Peyer's patch (tissue), 4 donors: Measurements from ENCODE around the gene TLR3. TPM values are rescaled to one million over a fixed set of nuclear protein-coding genes. Genes with fewer than 3 reads are reported as not detected.

Source experiments
- DNase-seq, 3 donors: peaks; one replicate each; pipeline ENCODE4 v3.0.0-alpha.2; 2017 to 2019
- H3K27ac ChIP-seq, 4 donors: fragments of 200-600 bp; sonication (generic); one replicate each; pipeline ENCODE4 v1.5.1; 2016 to 2019
- H3K27me3 ChIP-seq, 2 donors: fragments of 200-600 bp; sonication (generic); one replicate each; pipeline ENCODE4 v1.5.1; 2019
- H3K36me3 ChIP-seq, 3 donors: fragments of 200-600 bp; sonication (generic); one replicate each; pipeline ENCODE4 v1.5.1; 2016 to 2019
- H3K4me1 ChIP-seq, 4 donors: fragments of 200-600 bp; sonication (generic); one replicate each; pipeline ENCODE4 v1.5.1; 2016 to 2019
- H3K4me3 ChIP-seq, 4 donors: fragments of 200-600 bp; sonication (generic); 1 replicate in 3 of 4; 2 replicates in 1 of 4; pipeline ENCODE4 v1.5.1; 2016 to 2019; ENCODE audit warnings: mild to moderate bottlenecking in 1 of 4
- H3K9me3 ChIP-seq, 4 donors: fragments of 200-600 bp; sonication (generic); one replicate each; pipeline ENCODE4 v1.5.1; 2016 to 2019; ENCODE audit warnings: mild to moderate bottlenecking in 1 of 4
- POLR2A ChIP-seq, 2 donors: fragments of 450-650 bp; IDR thresholded peaks; one replicate each; pipeline ENCODE4 v1.5.1; 2017; ENCODE audit warnings: antibody characterized with exemption in 2 of 2, mild to moderate bottlenecking in 2 of 2, moderate library complexity in 2 of 2
- total RNA-seq, 4 donors: library from RNA; depleted of rRNA; stranded (reverse); fragments of >200 nt; gene quantifications; one replicate each; pipeline ENCODE4 v1.1.0, GENCODE V29; 2016
- TF ChIP-seq, protein P1 (sequence below), 6 experiments: fragments of 450-650 bp in 4 of 6; fragments of 200-600 bp in 2 of 6; sonication (generic) in 1 of 6; IDR thresholded peaks; one replicate each; pipeline ENCODE4 v1.5.1; 2017 to 2019; ENCODE audit warnings: antibody characterized with exemption in 6 of 6, mild to moderate bottlenecking in 3 of 6, moderate library complexity in 1 of 6

The TLR3 gene
- total RNA-seq, 4 donors from 2014 or later: 5.0 to 49.4 (median 12.8) TPM

DNA sequence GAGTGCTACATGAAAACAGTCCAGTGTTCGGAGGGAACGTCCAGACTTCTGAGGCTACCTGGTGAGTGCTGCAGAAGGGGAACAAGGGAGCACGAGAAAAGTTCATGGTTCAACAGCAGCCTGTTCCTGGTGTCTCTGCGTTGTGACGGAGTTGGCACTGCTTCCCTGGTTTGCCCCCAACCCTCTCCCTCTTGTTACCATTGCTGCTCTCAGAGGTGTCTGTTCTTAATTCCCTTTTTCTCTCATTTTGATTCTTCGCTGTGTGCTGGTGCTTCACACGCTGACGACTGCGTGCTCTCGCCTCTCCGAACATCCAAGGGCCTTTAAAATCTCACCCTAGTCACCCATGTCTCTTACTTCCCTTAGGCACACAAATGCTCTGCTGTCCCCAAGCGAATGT lies 34.0 kb downstream of the TLR3 start:
- H3K27me3 ChIP-seq: no peaks in the 10 kb centered on the region
- TF ChIP-seq, protein P1, sequence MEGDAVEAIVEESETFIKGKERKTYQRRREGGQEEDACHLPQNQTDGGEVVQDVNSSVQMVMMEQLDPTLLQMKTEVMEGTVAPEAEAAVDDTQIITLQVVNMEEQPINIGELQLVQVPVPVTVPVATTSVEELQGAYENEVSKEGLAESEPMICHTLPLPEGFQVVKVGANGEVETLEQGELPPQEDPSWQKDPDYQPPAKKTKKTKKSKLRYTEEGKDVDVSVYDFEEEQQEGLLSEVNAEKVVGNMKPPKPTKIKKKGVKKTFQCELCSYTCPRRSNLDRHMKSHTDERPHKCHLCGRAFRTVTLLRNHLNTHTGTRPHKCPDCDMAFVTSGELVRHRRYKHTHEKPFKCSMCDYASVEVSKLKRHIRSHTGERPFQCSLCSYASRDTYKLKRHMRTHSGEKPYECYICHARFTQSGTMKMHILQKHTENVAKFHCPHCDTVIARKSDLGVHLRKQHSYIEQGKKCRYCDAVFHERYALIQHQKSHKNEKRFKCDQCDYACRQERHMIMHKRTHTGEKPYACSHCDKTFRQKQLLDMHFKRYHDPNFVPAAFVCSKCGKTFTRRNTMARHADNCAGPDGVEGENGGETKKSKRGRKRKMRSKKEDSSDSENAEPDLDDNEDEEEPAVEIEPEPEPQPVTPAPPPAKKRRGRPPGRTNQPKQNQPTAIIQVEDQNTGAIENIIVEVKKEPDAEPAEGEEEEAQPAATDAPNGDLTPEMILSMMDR (IDR thresholded peaks at IDR 0.05): no peak
- TF ChIP-seq POLR2A (IDR thresholded peaks at IDR 0.05): no peak
- H3K27ac ChIP-seq: no peak overlapping the region
- peaks cover 0 to 4% (median 0%) of the 10 kb centered on the region in 4 donors for H3K4me1 ChIP-seq
- no peak for DNase-seq
- H3K36me3 ChIP-seq: no peaks in the 10 kb centered on the region
- no peaks in the 10 kb centered on the region for H3K9me3 ChIP-seq
- H3K4me3 ChIP-seq: no peak overlapping the region

DNA sequence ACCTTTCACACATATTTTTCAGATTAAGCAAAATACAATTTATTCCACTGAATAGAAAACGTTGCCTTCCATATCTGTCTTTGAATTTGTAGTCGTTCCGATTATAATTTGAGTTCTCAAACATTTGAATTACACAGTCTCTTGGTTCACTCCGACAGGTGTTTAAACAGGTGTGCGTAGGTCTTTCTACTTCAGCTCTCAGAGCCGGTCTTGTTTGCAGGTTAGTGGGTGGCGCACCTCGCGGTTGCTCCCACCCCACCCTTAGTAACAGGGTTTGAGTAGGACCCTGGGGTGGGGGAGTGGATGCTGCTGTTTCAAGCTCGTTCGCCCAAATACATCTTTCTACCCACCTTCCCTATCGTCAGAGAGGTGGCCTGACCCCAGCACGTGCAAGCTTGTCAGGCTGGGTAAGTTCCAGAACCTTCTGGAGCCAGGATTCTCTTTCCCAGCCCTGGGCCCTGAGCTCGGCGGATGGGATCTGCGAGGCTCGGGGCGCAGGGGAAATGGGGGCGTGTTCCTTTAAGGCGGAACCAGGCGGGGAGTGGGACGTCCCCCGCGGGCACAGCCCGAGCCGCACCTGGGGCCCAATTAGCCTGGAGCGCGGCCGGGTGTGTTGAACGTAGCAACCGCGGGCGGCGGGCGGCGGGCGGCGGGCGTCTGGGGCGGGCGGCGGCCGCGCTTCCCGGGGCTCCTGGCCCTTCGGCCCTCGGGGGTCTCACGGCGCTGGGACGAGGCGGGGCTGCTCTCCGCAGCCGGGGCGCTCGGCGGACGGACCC lies 35.3 kb downstream of the TLR3 start, which contains the start of gene FAM149A:
Gene FAM149A (plus strand): TSS at position 591 of the 776 bp plus-strand sequence.
- TF ChIP-seq, protein P1 (IDR thresholded peaks at IDR 0.05): no peak
- TF ChIP-seq POLR2A (IDR thresholded peaks at IDR 0.05): peak; percentile 52 to 56
- peaks cover 0 to 4% (median 0%) of the 10 kb centered on the region in 4 donors for H3K4me1 ChIP-seq
- no peaks in the 10 kb centered on the region for H3K27me3 ChIP-seq
- no peaks in the 10 kb centered on the region for H3K36me3 ChIP-seq
- H3K4me3 ChIP-seq: peak within 1 kb of the TSS; percentile 44 to 81 (median 60)
- H3K9me3 ChIP-seq: no peaks in the 10 kb centered on the region
- peak; percentile 38 to 87 (median 87) for DNase-seq
- peak within 1 kb of the TSS; percentile 60 to 82 (median 64) for H3K27ac ChIP-seq

DNA sequence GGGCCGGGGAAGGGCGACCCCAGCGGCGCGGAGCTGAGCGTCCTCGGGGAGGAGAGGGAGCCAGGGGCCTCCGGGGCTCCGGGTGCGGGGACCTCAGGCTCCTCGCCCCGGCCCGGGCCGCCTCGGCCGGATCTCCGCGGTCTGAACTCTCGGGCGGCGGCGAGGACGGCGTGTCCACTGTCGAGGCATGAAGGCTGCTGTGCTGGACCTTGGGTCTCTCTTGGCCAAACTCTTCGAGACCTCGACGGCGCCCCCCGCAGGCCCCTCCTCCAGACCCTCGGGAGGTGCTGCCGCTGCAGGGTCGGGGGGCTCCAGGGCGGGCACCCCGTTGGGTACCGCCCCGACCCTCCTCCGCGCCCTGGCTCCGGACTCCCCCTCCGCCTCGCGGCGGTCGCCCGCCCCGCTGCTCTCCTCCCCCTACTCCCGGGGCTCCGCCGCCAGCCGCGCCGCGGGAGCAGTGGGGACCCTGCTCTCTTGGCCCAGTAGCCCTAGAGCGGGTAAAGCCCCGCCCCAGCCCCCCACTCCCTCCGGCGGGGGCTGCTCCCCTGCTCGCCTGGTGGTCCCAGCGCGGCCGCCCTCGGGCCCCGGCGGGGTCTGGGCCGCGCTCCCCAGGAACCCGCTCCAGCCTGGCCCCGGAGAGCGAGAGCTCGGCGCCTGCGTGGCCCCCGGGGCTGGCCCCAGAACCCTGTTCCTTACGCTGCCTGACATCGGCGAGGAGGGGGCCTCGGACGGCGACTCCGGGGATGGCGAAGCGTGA lies 36.1 kb downstream of the TLR3 start:
- DNase-seq: peak in 2 of 3 donors; percentile 51 to 58
- H3K4me1 ChIP-seq: peaks cover 0 to 4% (median 0%) of the 10 kb centered on the region in 4 donors
- no peaks in the 10 kb centered on the region for H3K27me3 ChIP-seq
- peak overlapping the region; percentile 44 to 81 (median 60) for H3K4me3 ChIP-seq
- TF ChIP-seq POLR2A (IDR thresholded peaks at IDR 0.05): no peak
- TF ChIP-seq, protein P1 (IDR thresholded peaks at IDR 0.05): no peak
- H3K27ac ChIP-seq: peak overlapping the region; percentile 60 to 82 (median 64)
- no peaks in the 10 kb centered on the region for H3K9me3 ChIP-seq
- no peaks in the 10 kb centered on the region for H3K36me3 ChIP-seq

DNA sequence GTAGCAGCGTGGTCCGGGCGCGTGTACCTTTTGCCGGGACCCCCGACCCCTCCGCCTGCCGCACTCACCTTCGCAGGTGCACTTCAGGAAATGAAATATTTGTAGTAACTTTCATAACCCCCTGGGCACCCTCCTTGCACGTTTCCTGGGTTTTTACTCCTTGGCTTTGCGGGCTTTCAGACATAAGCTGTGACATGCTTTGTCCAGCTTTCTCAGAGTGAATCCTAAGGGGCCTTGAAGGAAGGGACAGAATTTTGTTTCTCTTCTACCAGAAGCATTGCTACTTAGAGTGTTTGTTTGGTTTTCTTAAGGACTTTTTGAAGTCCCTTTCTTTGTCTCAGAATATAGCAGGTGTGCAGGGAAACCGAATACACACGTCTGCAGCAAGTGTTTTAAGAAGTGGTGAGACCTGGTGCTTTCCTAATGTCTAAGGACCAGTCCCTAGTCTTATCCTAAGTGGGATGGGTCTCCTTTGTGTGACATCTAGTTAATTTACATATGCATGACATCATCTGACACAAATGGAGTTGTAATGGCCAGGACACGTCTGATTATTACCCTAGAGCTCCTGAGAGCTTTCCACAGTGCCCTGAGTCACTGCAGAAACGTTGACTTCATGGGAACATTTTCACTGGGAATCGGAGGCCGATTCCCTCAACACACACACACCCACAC lies 36.8 kb downstream of the TLR3 start:
- peak in 1 of 3 donors; percentile 54 for DNase-seq
- peak overlapping the region; percentile 18 to 82 (median 63) for H3K27ac ChIP-seq
- H3K36me3 ChIP-seq: no peaks in the 10 kb centered on the region
- no peaks in the 10 kb centered on the region for H3K9me3 ChIP-seq
- H3K4me1 ChIP-seq: peaks cover 0 to 4% (median 0%) of the 10 kb centered on the region in 4 donors
- H3K27me3 ChIP-seq: no peaks in the 10 kb centered on the region
- H3K4me3 ChIP-seq: peak overlapping the region; percentile 44 to 81 (median 60)
- TF ChIP-seq, protein P1 (IDR thresholded peaks at IDR 0.05): no peak
- peak in 1 of 2 donors; percentile 51 for TF ChIP-seq POLR2A (IDR thresholded peaks at IDR 0.05)

DNA sequence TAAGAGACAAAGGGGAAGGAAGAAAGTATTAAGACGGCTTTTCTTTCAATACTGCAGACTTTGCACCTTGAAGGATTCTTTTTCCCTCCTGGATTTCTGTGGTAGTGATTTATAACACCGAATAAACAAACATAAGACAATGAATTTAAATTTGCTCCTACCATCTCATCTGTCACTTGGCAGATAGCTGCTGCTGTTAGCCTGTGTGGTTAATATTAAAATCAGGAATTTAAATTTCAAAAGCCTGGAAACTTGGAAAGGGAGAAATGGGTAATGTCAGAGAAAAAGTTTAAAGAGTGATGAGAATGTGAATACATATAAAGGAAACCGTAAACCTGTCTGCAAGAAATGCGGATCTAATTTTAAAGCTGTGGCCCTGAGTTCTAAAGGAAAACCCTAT lies 39.0 kb downstream of the TLR3 start:
- no peak for TF ChIP-seq POLR2A (IDR thresholded peaks at IDR 0.05)
- TF ChIP-seq, protein P1 (IDR thresholded peaks at IDR 0.05): no peak
- no peak overlapping the region for H3K27ac ChIP-seq
- H3K9me3 ChIP-seq: no peaks in the 10 kb centered on the region
- no peak for DNase-seq
- H3K4me3 ChIP-seq: no peak overlapping the region
- no peaks in the 10 kb centered on the region for H3K36me3 ChIP-seq
- no peaks in the 10 kb centered on the region for H3K27me3 ChIP-seq
- H3K4me1 ChIP-seq: peaks cover 0 to 4% (median 0%) of the 10 kb centered on the region in 4 donors
